Heart right ventricle (tissue), 16 donors: ENCODE measurements around the gene SUFU. TPM values are rescaled to one million over a fixed set of nuclear protein-coding genes. Genes with fewer than 3 reads are reported as not detected.

ENCODE experiments used
- ATAC-seq, 8 donors: fragments of 200-7000 bp; cut with Tn5 transposase; one replicate each; pipeline ENCODE4 v1.9.1; 2020; ENCODE audit warnings: mild to moderate bottlenecking in 8 of 8, moderate library complexity in 8 of 8, moderate number of reproducible peaks in 1 of 8
- DNase-seq, 2 donors: peaks; one replicate each; pipeline ENCODE4 v3.0.0-alpha.2; 2020
- H3K27ac ChIP-seq, 10 donors: fragments of 200-600 bp; sonication (generic) in 2 of 10; one replicate each; pipeline versions ENCODE4 v1.5.0 to v1.8.0; 2020 to 2022; ENCODE audit warnings: mild to moderate bottlenecking in 3 of 10
- H3K27me3 ChIP-seq, 7 donors: fragments of 200-600 bp; one replicate each; pipeline ENCODE4 v1.8.0; 2021 to 2022; ENCODE audit warnings: mild to moderate bottlenecking in 2 of 7
- H3K36me3 ChIP-seq, 9 donors: fragments of 200-600 bp; sonication (generic) in 1 of 9; one replicate each; pipeline versions ENCODE4 v1.5.0 to v1.8.0; 2020 to 2022; ENCODE audit warnings: mild to moderate bottlenecking in 2 of 9
- H3K4me1 ChIP-seq, 9 donors: fragments of 200-600 bp; sonication (generic) in 1 of 9; one replicate each; pipeline versions ENCODE4 v1.5.0 to v1.8.0; 2020 to 2022; ENCODE audit warnings: mild to moderate bottlenecking in 4 of 9
- H3K4me3 ChIP-seq, 10 donors: fragments of 200-600 bp; sonication (generic) in 2 of 10; one replicate each; pipeline versions ENCODE4 v1.5.0 to v1.8.0; 2020 to 2022; ENCODE audit warnings: mild to moderate bottlenecking in 7 of 10, moderate library complexity in 2 of 10
- H3K9me3 ChIP-seq, 11 donors: fragments of 200-600 bp in 10 of 11; sonication (generic) in 2 of 11; one replicate each; pipeline versions ENCODE4 v1.5.0 to v1.8.0; 2013 to 2022; ENCODE audit warnings: mild to moderate bottlenecking in 2 of 11, control low read depth in 1 of 11, moderate library complexity in 1 of 11
- CTCF ChIP-seq, 9 donors: fragments of 200-600 bp; sonication (generic) in 2 of 9; IDR thresholded peaks; one replicate each; pipeline versions ENCODE4 v1.5.0 to v1.8.0; 2021 to 2022; ENCODE audit warnings: antibody characterized with exemption in 9 of 9, mild to moderate bottlenecking in 5 of 9, moderate library complexity in 1 of 9
- WGBS, 2 donors: extraction: QIAGEN DNeasy Blood & Tissue Kit; methylation state at CpG; one replicate each; pipeline ENCODE4 v1.1.7; 2013; ENCODE audit warnings: inconsistent platforms in 1 of 2; 5-methylcytosine and 5-hydroxymethylcytosine counted together
- intact Hi-C, 10 donors: fragments of 100-400 bp; cut with DNase I; formaldehyde crosslinking; loops; one replicate each; pipeline versions ENCODE4 v1.11.1 to v1.14.2; 2022
- polyA plus RNA-seq, 2 donors: library from polyadenylated mRNA; stranded (reverse); fragments of 200-250 nt; gene quantifications; one replicate each; pipeline ENCODE4 v1.2.3, GENCODE V29; 2013
- total RNA-seq, 10 donors: library from RNA; stranded (reverse); fragmentation: NEBNext Ultra II Directional in 3 of 10; extraction: Animal tissue kit (Norgen Biotek cat#: 25700) in 3 of 10; gene quantifications; one replicate each; pipeline versions ENCODE4 v1.2.1 to v1.2.4, GENCODE V29; 2021 to 2023
- donor health status: Arrhythmogenic right ventricular cardiomyopathy.
- donor health status: ischemic (EF 13 %, LVEDD 7.1; RV severe dilation, severe dysfunction).
- donor health status: healthy with polysubstance abuse.
- donor health status: DM: no; HTN: yes; CAD: no.
- donor health status: DM: no; HTN: no; CAD: no.
- donor health status: ischemic (EF 25% LVEDD 6.9; RV normal size, moderate dysfunction).
- donor health status: ischemic (EF 25% LVEDD 5.7; RV mildly dilated, moderate dysfunction).
- donor health status: healthy.
- donor health status: DM: yes; HTN: yes; CAD: no.
- donor health status: Ischemic cardiomyopathy.
- donor health status: ischemic (EF 35%, LVEDD 5.7; RV mildly dilated, moderate dysfunction).
- donor health status: nonischemic (EF 11% LVEDD 7.7; RV severe dilation, severe dysfunction).
- donor health status: DM: yes; HTN: yes; CAD: no.
- donor health status: PGD.
- donor health status: ischemic (EF 29% LVEDD 5.4; RV normal size, mild dysfunction).
- donor health status: nonischemic (EF 23%, LVEDD 6.1; RV moderate dilation, normal function).

SUFU gene
- total and polyA plus RNA-seq, 12 donors: 3.3 to 10.1 (median 7.2) TPM

DNA sequence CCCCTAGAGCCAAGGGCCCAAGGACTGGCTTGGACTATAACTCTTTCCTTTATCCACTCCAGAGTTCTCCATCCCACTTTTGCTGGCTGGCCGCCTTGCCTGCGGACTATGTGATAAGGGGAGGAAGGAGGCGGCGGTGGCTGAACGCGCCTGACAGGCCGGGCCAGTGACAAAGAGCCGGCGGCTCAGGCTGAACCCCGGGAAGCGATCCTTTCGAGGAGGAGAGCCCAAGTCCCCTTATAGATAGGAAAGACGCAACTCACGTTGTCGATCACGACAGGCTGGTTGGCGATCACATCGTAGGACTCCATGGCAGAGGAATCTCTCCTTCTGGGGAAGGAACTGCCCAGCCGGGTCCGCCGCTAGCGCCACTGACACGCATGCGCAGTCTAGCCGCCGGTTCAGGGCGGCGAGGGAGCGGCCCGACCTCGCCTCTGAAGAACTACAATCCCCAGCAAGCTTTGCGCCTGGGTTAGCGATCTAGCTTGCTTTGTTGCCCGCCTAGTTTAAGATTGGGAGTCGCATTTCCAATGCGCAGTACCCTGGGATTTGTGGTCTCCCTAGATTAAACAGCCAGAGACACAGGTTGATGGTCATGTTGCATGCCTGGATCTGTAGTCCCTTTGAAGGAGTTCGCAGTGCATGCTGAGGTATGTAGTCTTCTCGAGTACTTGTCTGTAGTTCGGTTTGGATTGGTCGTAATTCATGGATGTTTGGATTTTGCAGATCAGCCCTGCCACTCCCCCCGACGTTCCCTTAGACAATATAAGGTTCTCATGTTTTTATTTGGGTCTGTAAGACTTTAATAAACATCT lies 1.2 kb upstream of the SUFU start, which contains the start of gene ACTR1A:
ACTR1A (minus strand) TSS at position 376 of the 815 bp plus-strand sequence; CDS start at position 311, 65 bp downstream.
- no peaks in the 10 kb centered on the region for H3K9me3 ChIP-seq
- peak within 1 kb of the TSS; percentile 67 to 99 (median 82) for H3K4me3 ChIP-seq
- no peaks in the 10 kb centered on the region for H3K27me3 ChIP-seq
- DNase-seq (peak; percentile 95 to 98), ATAC-seq (peak; percentile 80 to 91 (median 86))
- H3K27ac ChIP-seq: peak within 1 kb of the TSS; percentile 69 to 96 (median 93)
- 1% methylated on average over 42 of the region's 42 CpGs for WGBS, 2 donors
- H3K36me3 ChIP-seq: peaks cover 0 to 21% (median 0%) of the 10 kb centered on the region in 9 donors
- intact Hi-C loops: loop anchor here in 5 of 10 donors (1.0 to 10.0 kb wide), 9 partner anchors 70 to 370 kb away; partner anchors contain the start of genes ARL3 (in 2 of the 5), CUEDC2 (in 2 of the 5), FBXL15 (in 2 of the 5) and SFXN2 (in 2 of the 5)
- peaks cover 11 to 72% (median 47%) of the 10 kb centered on the region in 9 donors for H3K4me1 ChIP-seq
- no peak for TF ChIP-seq CTCF (IDR thresholded peaks at IDR 0.05)

DNA sequence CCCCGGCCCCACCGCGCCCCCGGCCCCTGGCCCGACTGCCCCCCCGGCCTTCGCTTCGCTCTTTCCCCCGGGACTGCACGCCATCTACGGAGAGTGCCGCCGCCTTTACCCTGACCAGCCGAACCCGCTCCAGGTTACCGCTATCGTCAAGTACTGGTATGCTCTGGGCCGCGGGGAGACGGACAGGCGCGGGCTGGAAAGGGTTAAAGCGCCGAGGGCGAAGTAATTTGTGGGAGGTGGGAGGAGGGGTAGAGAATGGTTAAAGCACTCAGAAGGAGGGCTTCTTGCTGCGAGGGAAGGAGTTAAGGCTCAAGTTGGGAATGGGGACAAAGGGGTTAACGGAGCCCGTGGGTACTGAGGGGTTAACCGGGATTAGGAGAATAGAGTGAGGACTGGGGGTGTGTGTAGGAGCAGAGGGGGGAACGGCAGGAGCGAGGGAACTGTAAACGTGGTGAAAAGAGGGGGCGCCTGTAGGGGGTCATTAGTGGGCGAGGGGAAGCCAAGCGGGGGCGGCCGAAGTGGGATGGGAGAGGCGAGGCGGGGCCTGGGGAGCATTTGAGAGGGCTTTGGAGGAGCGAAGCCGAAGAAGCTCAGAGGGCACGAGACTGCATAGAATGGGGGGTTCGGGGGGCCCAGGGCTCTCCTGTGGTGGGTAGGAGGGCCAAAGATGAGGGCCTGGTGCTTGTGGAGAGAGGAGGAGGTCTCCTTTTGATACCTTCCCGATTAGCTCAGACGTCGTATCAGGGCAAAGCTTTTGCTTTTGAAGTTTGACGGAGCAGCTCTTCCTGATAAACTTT lies 605 bp downstream of the SUFU start:
- Histone ChIP-seq H3K9me3 (no peaks in the 10 kb centered on the region), H3K36me3 (peaks cover 0 to 28% (median 3%) of the 10 kb centered on the region in 9 donors), H3K27me3 (no peaks in the 10 kb centered on the region), H3K4me1 (peaks cover 10 to 74% (median 43%) of the 10 kb centered on the region in 9 donors), H3K4me3 (peak overlapping the region; percentile 66 to 99 (median 85)), H3K27ac (peak overlapping the region in 9 of 10 donors; percentile 77 to 90 (median 84))
- no peak for TF ChIP-seq CTCF (IDR thresholded peaks at IDR 0.05)
- intact Hi-C loops: loop anchor here in 5 of 10 donors (2.0 to 10.0 kb wide), 6 partner anchors 72 to 372 kb away; partner anchors contain the start of genes ARL3 (in 2 of the 5), FBXL15 (in 2 of the 5), SFXN2 (in 2 of the 5) and CUEDC2 (in 1 of the 5)
- DNase-seq (peak; percentile 37), ATAC-seq (peak in 1 of 8 donors; percentile 3)
- WGBS, 2 donors: 1% methylated on average over 38 to 47 of the region's 47 CpGs

GRCh38 chr10:102504976-102505300 lies 1.2 kb downstream of the SUFU start:
- DNase-seq (no peak), ATAC-seq (no peak)
- TF ChIP-seq CTCF (IDR thresholded peaks at IDR 0.05): no peak
- Histone ChIP-seq H3K27me3 (no peaks in the 10 kb centered on the region), H3K36me3 (peaks cover 0 to 34% (median 9%) of the 10 kb centered on the region in 9 donors), H3K27ac (peak overlapping the region in 8 of 10 donors; percentile 77 to 90 (median 82)), H3K4me1 (peaks cover 7 to 74% (median 39%) of the 10 kb centered on the region in 9 donors), H3K9me3 (no peaks in the 10 kb centered on the region), H3K4me3 (peak overlapping the region; percentile 66 to 99 (median 85))
- WGBS, 2 donors: 8 to 14% methylated on average over 5 of the region's 5 CpGs
- intact Hi-C loops: loop anchor here (2.0 to 10.0 kb wide), 7 partner anchors 73 to 373 kb away; partner anchors contain the start of genes ARL3 (in 2 of the 10), FBXL15 (in 2 of the 10), SFXN2 (in 2 of the 10) and CUEDC2 (in 1 of the 10)
